Mesodermal cell (in vitro differentiated cells): Measurements from ENCODE around the gene SELENOT.
"Not testable (repeated sequence)": the region's sequence is repeated elsewhere in the genome, so short reads cannot be mapped to it uniquely, and the experiment has no call there.

Source experiments
- H3K27ac ChIP-seq: 2 replicates; pipeline ENCODE4 v1.7.0; 2013; ENCODE audit warnings: mild to moderate bottlenecking, low read depth, low read length, moderate library complexity; ENCODE audit not compliant: severe bottlenecking
- H3K36me3 ChIP-seq: 2 replicates; pipeline ENCODE4 v1.7.1; 2013; ENCODE audit warnings: mild to moderate bottlenecking, low read length, moderate library complexity; ENCODE audit not compliant: control insufficient read depth, insufficient read depth
- H3K4me1 ChIP-seq: one replicate; pipeline ENCODE4 v1.7.1; 2013; ENCODE audit warnings: mild to moderate bottlenecking, low read length; ENCODE audit not compliant: insufficient read depth, control insufficient read depth, poor library complexity, severe bottlenecking
- H3K4me3 ChIP-seq: 2 replicates; pipeline ENCODE4 v1.7.0; 2013; ENCODE audit warnings: low read length, control low read depth, mild to moderate bottlenecking; ENCODE audit not compliant: insufficient read depth, poor library complexity, severe bottlenecking; ENCODE audit errors: extremely low read depth
- H3K9me3 ChIP-seq: 2 replicates; pipeline ENCODE4 v1.7.1; 2013; ENCODE audit warnings: mild to moderate bottlenecking, low read length, moderate library complexity; ENCODE audit not compliant: control insufficient read depth
- WGBS, 2 experiments: methylation state at CpG; one replicate each; pipeline ENCODE4 v1.1.5; 2013; ENCODE audit warnings: missing lambda C conversion rate in 2 of 2; ENCODE audit not compliant: insufficient coverage in 2 of 2; 5-methylcytosine and 5-hydroxymethylcytosine counted together

SELENOT gene

GRCh38 chr3:150588027-150588830 is 14.9 kb upstream of the SELENOT start:
- Histone ChIP-seq H3K27ac (peak overlapping the region; percentile 43), H3K4me3 (no peak overlapping the region), H3K4me1 (peaks cover 2% of the 10 kb centered on the region), H3K9me3 (no peaks in the 10 kb centered on the region), H3K36me3 (peaks cover 16% of the 10 kb centered on the region)
- WGBS, 2 experiments = 73 to 82% methylated on average over 6 of the region's 9 CpGs

- Histone ChIP-seq H3K9me3 (no peaks in the 10 kb centered on the region), H3K4me1 (peaks cover 2% of the 10 kb centered on the region), H3K4me3 (no peak overlapping the region), H3K36me3 (peaks cover 12% of the 10 kb centered on the region), H3K27ac (no peak overlapping the region)
- WGBS, 2 experiments = 81 to 91% methylated on average over 2 of the region's 6 CpGs
Measured at GRCh38 chr3:150589759-150590158, 13.4 kb upstream of the SELENOT start.

- H3K27ac ChIP-seq = no peak overlapping the region
- WGBS, 2 experiments = 100% methylated on average over 1 of the region's 4 CpGs; no CpG with 5 or more reads in 1 of the 2 experiments
- H3K9me3 ChIP-seq = no peaks in the 10 kb centered on the region
- H3K36me3 ChIP-seq = no peaks in the 10 kb centered on the region
- H3K4me3 ChIP-seq = no peak overlapping the region
- peaks cover 6% of the 10 kb centered on the region for H3K4me1 ChIP-seq
Measured at GRCh38 chr3:150594150-150594549, 9.0 kb upstream of the SELENOT start.

- Histone ChIP-seq H3K27ac (no peak overlapping the region), H3K36me3 (no peaks in the 10 kb centered on the region), H3K4me1 (peaks cover 29% of the 10 kb centered on the region), H3K4me3 (no peak overlapping the region), H3K9me3 (no peaks in the 10 kb centered on the region)
- 88 to 100% methylated on average over 2 to 4 of the region's 4 CpGs for WGBS, 2 experiments
Measured at GRCh38 chr3:150597646-150598045, 5.5 kb upstream of the SELENOT start.

- 14 to 56% methylated on average over 2 of the region's 4 CpGs for WGBS, 2 experiments
- Histone ChIP-seq H3K4me1 (peaks cover 29% of the 10 kb centered on the region), H3K27ac (peak overlapping the region; percentile 31), H3K9me3 (no peaks in the 10 kb centered on the region), H3K36me3 (no peaks in the 10 kb centered on the region), H3K4me3 (no peak overlapping the region)
Measured at GRCh38 chr3:150599611-150600297, 3.4 kb upstream of the SELENOT start.

GRCh38 chr3:150600647-150601530 is 2.2 kb upstream of the SELENOT start:
- not testable (repeated sequence) for H3K4me3 ChIP-seq, H3K36me3 ChIP-seq, H3K27ac ChIP-seq, H3K9me3 ChIP-seq
- peaks cover 34% of the 10 kb centered on the region for H3K4me1 ChIP-seq
- WGBS, 2 experiments = 81 to 86% methylated on average over 6 to 8 of the region's 13 CpGs

- peaks cover 35% of the 10 kb centered on the region for H3K4me1 ChIP-seq
- H3K36me3 ChIP-seq = peaks cover 17% of the 10 kb centered on the region
- peak overlapping the region; percentile 61 for H3K27ac ChIP-seq
- 40 to 60% methylated on average over 1 to 2 of the region's 6 CpGs for WGBS, 2 experiments
- H3K4me3 ChIP-seq = peak overlapping the region; percentile 86
- H3K9me3 ChIP-seq = no peaks in the 10 kb centered on the region
Measured at GRCh38 chr3:150602426-150603152, 532 bp upstream of the SELENOT start.

GRCh38 chr3:150603980-150604319 is 829 bp downstream of the SELENOT start:
- H3K36me3 ChIP-seq = peaks cover 21% of the 10 kb centered on the region
- WGBS, 2 experiments = 0 to 1% methylated on average over 2 to 7 of the region's 11 CpGs
- peak overlapping the region; percentile 86 for H3K4me3 ChIP-seq
- no peaks in the 10 kb centered on the region for H3K9me3 ChIP-seq
- peak overlapping the region; percentile 88 for H3K27ac ChIP-seq
- peaks cover 33% of the 10 kb centered on the region for H3K4me1 ChIP-seq

GRCh38 chr3:150605998-150606641 is 3.0 kb downstream of the SELENOT start:
- Histone ChIP-seq H3K4me3 (no peak overlapping the region), H3K9me3 (no peaks in the 10 kb centered on the region), H3K36me3 (peaks cover 21% of the 10 kb centered on the region), H3K4me1 (peaks cover 14% of the 10 kb centered on the region), H3K27ac (no peak overlapping the region)
- WGBS, 2 experiments = 82 to 100% methylated on average over 4 to 5 of the region's 9 CpGs
